Epidermal melanocyte (primary cell): ENCODE measurements around the gene S100Z.
"Not testable (repeated sequence)": the region's sequence is repeated elsewhere in the genome, so short reads cannot be mapped to it uniquely, and the experiment has no call there.

Experiments
- DNase-seq: peaks from one replicate; pipeline ENCODE4 v3.0.0; 2011; ENCODE audit warnings: low spot score; ENCODE audit not compliant: insufficient read length

S100Z gene

DNA sequence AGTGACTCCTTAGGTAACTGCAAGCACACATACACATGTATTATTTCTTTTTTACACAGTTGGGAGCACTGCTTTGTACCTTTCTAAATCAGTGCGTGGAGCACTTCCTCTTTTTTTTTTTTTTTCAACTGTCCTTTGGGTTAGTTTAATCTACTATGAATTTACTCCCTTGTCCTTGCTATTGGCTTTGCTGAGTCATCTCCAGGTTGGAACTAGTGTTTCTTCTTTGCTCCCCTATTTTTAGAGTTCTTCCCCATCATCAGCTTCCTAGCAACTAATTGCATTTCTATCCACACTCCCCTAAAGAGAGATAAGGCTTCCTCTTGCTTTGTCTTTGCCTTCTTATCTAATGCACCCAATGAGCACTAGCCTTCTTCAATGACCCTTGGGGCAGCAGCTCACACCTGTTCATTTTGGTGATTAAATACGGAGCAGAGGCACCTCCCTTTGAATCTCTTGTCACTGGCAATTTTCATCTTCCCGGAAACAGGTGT, 24.3 kb downstream of the S100Z start:
- DNase-seq: no peak

- DNase-seq: no peak
Observed at GRCh38 chr5:76888733-76889300, 39.0 kb downstream of the S100Z start.

GRCh38 chr5:76893294-76893693, 43.5 kb downstream of the S100Z start:
- no peak for DNase-seq

DNA sequence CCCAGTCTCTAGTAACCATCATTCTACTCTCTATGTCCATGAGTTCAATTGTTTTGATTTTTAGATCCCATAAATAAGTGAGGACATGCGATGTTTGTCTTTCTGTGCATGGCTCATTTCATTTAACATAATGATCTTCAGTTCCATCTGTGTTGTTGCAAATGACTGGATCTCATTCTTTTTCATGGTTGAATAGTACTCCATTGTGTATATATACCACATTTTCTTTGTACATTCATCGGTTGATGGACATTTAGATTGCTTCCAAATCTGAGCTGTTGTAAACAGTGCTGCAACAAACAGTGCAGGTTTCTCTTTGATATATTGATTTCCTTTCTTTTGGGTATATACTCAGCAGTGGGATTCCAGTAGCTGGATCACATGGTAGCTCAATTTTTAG, 46.4 kb downstream of the S100Z start:
- DNase-seq: no peak

- no peak for DNase-seq
Observed at GRCh38 chr5:76901522-76901921, 51.7 kb downstream of the S100Z start.

- no peak for DNase-seq
Observed at GRCh38 chr5:76908166-76908565, 58.4 kb downstream of the S100Z start.

DNA sequence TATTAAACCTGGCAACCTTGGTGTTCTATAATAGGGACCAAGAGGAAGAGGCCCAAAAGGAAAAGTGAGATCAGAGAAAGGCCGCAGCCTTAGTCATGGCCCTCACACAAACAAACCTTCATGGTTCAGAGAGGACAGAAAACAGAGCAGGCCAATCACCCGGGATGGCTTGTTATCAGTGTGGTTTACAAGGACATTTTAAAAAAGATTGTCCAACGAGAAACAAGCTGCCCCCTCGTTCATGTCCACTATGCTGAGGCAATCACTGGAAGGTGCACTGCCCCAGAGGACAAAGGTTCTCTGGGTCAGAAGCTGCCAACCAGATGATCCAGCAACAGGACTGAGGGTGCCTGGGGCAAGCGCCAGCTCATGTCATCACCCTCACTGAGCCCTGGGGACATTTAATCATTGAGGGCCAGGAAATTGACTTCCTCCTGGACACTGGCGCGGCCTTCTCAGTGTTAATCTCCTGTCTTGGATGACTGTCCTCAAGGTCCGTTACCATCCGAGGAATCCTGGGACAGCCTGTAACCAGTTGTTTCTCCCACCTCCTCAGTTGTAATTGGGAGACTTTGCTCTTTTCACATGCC, 60.6 kb downstream of the S100Z start:
- DNase-seq: not testable (repeated sequence)

- not testable (repeated sequence) for DNase-seq
Observed at GRCh38 chr5:76914671-76915070, 64.9 kb downstream of the S100Z start.

DNA sequence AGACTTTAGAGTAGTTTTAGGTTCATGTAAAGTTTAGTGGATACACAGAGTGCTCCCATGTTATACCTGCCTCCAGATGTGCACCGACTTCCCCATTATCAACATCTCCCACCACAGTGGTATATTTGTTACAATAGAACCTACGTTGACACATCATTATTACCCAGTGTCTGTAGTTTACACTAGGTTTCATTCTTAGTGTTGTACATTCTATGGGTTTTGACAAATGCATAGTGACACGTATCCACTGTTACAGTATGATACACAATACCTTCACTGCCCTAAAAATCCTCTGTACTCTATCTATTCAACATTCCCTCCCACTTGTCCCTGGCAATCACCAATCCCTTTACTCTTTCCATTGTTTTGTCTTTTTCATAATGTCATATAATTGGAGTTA, 68.7 kb downstream of the S100Z start:
- no peak for DNase-seq

- no peak for DNase-seq
Observed at GRCh38 chr5:76920491-76920890, 70.7 kb downstream of the S100Z start.

DNA sequence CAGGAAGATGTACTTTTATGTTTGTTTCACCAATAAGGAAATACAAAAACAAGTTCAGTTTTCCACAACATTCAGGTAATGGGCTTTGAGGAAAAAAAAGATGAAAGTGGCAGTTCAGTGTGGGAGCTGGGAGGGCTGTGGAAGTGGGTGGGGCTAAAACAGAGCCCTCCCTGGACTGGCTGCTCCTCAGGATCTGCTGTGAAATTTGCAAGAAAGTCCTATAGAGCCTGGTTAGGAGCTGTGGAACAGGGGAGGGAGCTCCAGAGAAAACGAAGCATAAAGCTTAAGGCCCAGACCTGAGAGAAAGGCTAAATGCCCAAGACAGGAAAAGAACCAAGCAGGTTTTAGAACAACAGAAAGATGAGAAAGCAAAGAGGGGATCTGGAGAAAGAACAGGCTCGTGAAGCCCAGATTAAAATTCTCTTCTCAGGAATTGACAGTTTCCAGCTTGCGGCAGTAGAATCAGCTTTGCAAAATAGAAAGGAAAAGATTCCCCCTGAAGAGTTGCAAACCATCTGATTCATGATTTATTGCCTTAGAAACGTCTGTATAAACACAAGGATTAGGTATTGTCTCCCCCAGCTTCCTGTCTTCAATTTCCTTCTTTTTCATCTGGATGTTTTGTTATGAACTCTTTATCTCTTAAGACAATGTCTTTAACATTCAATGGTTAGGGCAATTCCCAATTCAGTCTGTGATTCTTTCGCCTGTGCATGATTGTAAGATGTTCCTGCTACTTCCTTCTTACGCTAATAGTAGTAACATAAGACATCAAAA, 76.7 kb downstream of the S100Z start:
- no peak for DNase-seq

GRCh38 chr5:76927961-76928360, 78.1 kb downstream of the S100Z start:
- no peak for DNase-seq

GRCh38 chr5:76930083-76930482, 80.3 kb downstream of the S100Z start:
- no peak for DNase-seq

- no peak for DNase-seq
Observed at GRCh38 chr5:76938177-76938576, 88.4 kb downstream of the S100Z start.

DNA sequence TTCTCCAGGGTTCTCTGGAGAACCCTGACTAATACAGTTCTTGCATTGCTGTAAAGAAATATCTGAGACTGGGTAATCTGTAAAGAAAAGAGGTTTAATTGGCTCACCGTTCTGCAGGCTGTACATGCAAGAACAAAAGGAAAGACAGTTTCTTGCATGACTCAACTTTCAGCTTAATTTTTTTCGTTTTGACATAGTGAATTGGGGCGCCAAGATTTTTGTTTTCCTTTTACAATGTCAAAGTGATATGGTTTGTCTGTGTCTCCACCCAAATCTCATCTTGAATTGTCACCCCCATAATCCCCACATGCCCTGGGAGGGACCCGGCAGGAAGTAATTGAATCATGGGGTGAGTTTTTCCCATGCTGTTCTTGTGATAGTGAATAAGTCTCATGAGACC, 91.2 kb downstream of the S100Z start:
- DNase-seq: no peak

- no peak for DNase-seq
Observed at GRCh38 chr5:76941442-76941841, 91.6 kb downstream of the S100Z start.

DNA sequence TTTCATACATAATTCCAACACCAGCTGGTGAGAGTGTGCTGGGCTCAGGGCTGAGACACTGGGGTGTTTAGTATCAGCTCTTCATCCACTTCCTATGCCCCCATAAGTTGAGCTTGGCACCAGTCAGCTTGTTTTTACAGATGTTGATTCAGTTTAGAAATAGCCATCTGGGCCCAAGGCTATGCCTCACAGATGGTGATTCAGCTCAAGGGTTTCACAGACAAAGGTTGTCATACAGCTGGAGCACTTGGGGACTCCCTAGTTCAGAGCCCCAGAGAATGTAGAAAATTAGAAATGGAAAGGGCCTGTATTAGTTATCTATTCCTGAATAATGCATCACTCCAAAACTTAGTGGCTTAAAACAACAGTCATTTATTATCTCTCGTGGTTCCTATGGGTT, 92.8 kb downstream of the S100Z start:
- no peak for DNase-seq

DNA sequence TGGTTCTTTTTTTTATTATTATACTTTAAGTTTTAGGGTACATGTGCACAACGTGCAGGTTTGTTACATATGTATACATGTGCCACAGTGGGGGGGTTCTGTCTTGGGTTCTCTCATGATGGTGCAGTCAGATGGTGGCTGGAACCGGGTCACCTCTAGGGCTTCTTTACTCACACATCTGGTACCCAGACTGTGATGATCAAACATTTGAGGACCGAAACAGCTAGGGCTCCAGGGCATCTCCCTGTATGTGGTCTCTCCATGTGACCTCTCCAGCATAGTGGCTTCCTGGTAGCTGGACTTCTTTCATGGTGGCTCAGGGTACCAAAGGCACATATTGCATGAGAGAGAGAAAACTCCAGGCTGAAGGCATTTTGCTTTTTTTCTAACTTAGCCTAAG, 93.2 kb downstream of the S100Z start:
- no peak for DNase-seq

DNA sequence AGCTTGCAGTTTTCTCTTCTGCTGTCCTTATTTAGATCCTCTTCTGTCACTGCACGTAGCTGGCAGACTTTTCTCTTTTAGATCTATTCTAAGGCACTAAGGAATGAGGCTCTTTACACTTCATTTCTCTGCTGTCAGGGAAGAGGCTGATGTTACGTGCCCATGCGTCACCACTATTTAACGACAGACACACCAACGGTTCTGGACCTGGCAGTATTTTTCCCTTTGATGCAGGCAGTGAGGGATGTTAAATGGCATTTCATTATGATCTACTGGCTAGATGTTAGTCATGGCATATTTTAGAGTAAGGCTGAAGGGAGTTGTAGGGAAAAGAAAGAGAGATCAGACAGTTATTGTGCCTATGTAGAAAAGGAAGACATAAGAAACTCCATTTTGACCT, 94.8 kb downstream of the S100Z start:
- DNase-seq: no peak

DNA sequence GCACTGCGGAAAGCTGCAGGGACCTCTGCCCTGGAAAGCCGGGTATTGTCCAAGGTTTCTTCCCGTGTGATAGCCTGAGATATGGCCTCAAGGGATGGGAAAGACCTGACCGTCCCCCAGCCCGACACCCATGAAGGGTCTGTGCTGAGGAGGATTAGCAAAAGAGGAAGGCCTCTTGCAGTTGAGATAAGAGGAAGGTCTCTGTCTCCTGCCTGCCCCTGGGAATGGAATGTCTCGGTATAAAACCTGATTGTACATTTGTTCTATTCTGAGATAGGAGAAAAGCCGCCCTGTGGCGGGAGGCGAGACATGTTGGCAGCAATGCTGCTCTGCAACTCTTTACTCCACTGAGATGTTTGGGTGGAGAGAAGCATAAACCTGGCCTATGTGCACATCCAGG, 95.4 kb downstream of the S100Z start:
- DNase-seq: not testable (repeated sequence)

- no peak for DNase-seq
Observed at GRCh38 chr5:76946090-76946489, 96.3 kb downstream of the S100Z start.

DNA sequence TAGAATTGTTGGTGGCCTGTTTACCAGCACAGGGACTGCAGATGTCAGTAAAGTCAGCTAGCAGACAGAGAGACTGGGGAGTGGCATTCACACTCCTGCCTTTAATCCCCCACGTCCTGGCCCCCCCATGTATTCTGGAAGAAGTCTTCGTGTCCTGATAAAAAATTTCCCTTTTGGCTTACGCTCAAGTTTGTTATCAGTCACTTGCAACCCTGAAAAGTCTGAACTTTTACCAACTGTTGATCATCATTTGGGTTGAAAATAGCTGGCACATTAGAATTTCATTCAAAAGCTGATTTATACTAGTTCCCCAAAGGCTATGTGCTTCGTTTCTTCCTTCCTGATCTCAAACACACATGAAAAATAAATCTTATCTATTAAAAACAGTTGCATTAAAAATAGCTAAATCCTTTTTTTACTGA, 97.3 kb downstream of the S100Z start:
- DNase-seq: no peak
